Vagina (tissue), 2 donors: ENCODE data around the gene ARHGEF4. TPM values are rescaled to one million over a fixed set of nuclear protein-coding genes. Genes with fewer than 3 reads are reported as not detected.

Source experiments
- DNase-seq, 2 donors: peaks; one replicate each; pipeline ENCODE4 v3.0.0-alpha.2; 2017; ENCODE audit errors: extremely low spot score in 2 of 2
- H3K27ac ChIP-seq: fragments of 200-600 bp; sonication (generic); one replicate; pipeline ENCODE4 v1.5.1; 2019
- H3K27me3 ChIP-seq: fragments of 200-600 bp; sonication (generic); one replicate; pipeline ENCODE4 v1.5.1; 2019
- H3K36me3 ChIP-seq, 2 donors: fragments of 200-600 bp; sonication (generic); one replicate each; pipeline ENCODE4 v1.5.1; 2017 to 2019
- H3K4me1 ChIP-seq: fragments of 200-600 bp; sonication (generic); one replicate; pipeline ENCODE4 v1.5.1; 2019
- H3K4me3 ChIP-seq, 2 donors: fragments of 200-600 bp; sonication (generic); 1 replicate in 1 of 2; 2 replicates in 1 of 2; pipeline ENCODE4 v1.5.1; 2016 to 2019
- H3K9me3 ChIP-seq: fragments of 200-600 bp; sonication (generic); one replicate; pipeline ENCODE4 v1.5.1; 2019
- POLR2A ChIP-seq, 2 donors: fragments of 450-650 bp; IDR thresholded peaks; one replicate each; pipeline ENCODE4 v1.6.1; 2017; ENCODE audit warnings: antibody characterized with exemption in 2 of 2, mild to moderate bottlenecking in 2 of 2, moderate library complexity in 2 of 2
- POLR2AphosphoS5 ChIP-seq, 2 donors: sonication (generic); formaldehyde crosslinking; IDR thresholded peaks; one replicate each; pipeline ENCODE4 v1.9.0; 2017; ENCODE audit warnings: antibody characterized with exemption in 2 of 2, mild to moderate bottlenecking in 2 of 2, low read depth in 1 of 2; ENCODE audit not compliant: insufficient read depth in 1 of 2
- intact Hi-C: fragments of 100-400 bp; cut with DNase I; formaldehyde crosslinking; loops from one replicate; pipeline ENCODE4 v1.15.1; 2023
- total RNA-seq: library from RNA; depleted of rRNA; stranded (reverse); fragments of >200 nt; gene quantifications from one replicate; pipeline ENCODE4 v1.2.3, GENCODE V29; 2016
- TF ChIP-seq, protein P1 (sequence below), 3 experiments: fragments of 450-650 bp in 2 of 3; fragments of 200-600 bp in 1 of 3; sonication (generic) in 1 of 3; IDR thresholded peaks; one replicate each; pipeline ENCODE4 v1.5.1; 2017 to 2019; ENCODE audit warnings: antibody characterized with exemption in 3 of 3, mild to moderate bottlenecking in 2 of 3, moderate library complexity in 2 of 3

The ARHGEF4 gene
- total RNA-seq, 1 donor from 2014 or later, result 116 TPM

DNA sequence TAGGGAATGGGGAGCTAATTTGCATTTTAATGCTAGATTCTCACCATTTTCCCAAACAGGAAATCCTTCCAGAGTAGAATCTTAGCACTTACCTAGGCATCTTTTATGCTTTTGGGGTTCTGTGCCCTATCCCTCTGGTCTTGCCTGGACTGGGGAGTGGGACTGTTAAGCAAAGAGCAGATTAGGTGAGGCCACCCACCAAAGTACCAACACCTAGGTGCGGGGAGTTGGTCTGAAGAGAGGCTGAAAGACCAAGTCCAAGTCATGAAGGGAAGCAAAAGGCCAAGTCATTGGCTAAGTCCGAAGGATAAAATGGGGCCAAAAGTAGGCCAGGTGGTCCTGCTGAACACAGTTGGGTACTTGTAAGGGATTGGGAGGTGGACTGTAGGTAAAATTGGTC lies 169.8 kb downstream of the ARHGEF4 start:
- H3K27ac ChIP-seq, result no peak overlapping the region
- TF ChIP-seq POLR2A (IDR thresholded peaks at IDR 0.05) (no peak), POLR2AphosphoS5 (IDR thresholded peaks at IDR 0.05; ENCODE audit: insufficient read depth in 1 of 2, low read depth in 1 of 2) (no peak)
- TF ChIP-seq, protein P1, sequence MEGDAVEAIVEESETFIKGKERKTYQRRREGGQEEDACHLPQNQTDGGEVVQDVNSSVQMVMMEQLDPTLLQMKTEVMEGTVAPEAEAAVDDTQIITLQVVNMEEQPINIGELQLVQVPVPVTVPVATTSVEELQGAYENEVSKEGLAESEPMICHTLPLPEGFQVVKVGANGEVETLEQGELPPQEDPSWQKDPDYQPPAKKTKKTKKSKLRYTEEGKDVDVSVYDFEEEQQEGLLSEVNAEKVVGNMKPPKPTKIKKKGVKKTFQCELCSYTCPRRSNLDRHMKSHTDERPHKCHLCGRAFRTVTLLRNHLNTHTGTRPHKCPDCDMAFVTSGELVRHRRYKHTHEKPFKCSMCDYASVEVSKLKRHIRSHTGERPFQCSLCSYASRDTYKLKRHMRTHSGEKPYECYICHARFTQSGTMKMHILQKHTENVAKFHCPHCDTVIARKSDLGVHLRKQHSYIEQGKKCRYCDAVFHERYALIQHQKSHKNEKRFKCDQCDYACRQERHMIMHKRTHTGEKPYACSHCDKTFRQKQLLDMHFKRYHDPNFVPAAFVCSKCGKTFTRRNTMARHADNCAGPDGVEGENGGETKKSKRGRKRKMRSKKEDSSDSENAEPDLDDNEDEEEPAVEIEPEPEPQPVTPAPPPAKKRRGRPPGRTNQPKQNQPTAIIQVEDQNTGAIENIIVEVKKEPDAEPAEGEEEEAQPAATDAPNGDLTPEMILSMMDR (IDR thresholded peaks at IDR 0.05), result no peak
- no peaks in the 10 kb centered on the region for H3K9me3 ChIP-seq
- no peaks in the 10 kb centered on the region for H3K27me3 ChIP-seq
- DNase-seq, result no peak
- no peaks in the 10 kb centered on the region for H3K36me3 ChIP-seq
- intact Hi-C loops, result no loop called here
- no peaks in the 10 kb centered on the region for H3K4me1 ChIP-seq
- no peak overlapping the region for H3K4me3 ChIP-seq

DNA sequence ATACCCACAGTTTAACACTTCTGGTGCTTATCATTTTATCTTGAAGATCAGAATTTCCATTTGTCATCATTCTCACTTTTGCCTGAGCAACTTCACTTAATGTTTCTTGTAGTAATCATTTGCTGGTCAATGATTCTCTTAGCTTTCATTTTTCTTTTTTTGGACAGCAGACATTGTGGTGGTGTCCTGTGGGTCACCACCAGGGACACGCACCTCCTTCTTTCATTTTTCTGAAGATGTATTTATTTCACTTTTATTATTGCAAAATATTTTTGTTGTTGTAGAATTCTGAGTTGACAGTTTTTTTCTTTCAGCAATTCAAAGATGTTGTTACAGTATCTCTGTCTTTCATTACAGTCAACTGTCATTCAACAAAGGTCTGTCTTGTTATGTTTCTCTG lies 172.3 kb downstream of the ARHGEF4 start:
- Histone ChIP-seq H3K27ac (no peak overlapping the region), H3K9me3 (no peaks in the 10 kb centered on the region), H3K4me3 (no peak overlapping the region), H3K4me1 (no peaks in the 10 kb centered on the region), H3K27me3 (no peaks in the 10 kb centered on the region), H3K36me3 (no peaks in the 10 kb centered on the region)
- intact Hi-C loops, result no loop called here
- no peak for DNase-seq
- no peak for TF ChIP-seq POLR2A (IDR thresholded peaks at IDR 0.05)
- TF ChIP-seq POLR2AphosphoS5 (IDR thresholded peaks at IDR 0.05; ENCODE audit: insufficient read depth in 1 of 2, low read depth in 1 of 2), result no peak
- TF ChIP-seq, protein P1 (IDR thresholded peaks at IDR 0.05), result no peak

GRCh38 chr2:131009713-131010475 lies 173.2 kb downstream of the ARHGEF4 start:
- Histone ChIP-seq H3K9me3 (no peaks in the 10 kb centered on the region), H3K36me3 (no peaks in the 10 kb centered on the region), H3K27ac (no peak overlapping the region), H3K4me1 (no peaks in the 10 kb centered on the region), H3K4me3 (no peak overlapping the region), H3K27me3 (no peaks in the 10 kb centered on the region)
- no peak for DNase-seq
- intact Hi-C loops, result no loop called here
- TF ChIP-seq, protein P1 (IDR thresholded peaks at IDR 0.05), result no peak
- TF ChIP-seq POLR2AphosphoS5 (IDR thresholded peaks at IDR 0.05; ENCODE audit: insufficient read depth in 1 of 2, low read depth in 1 of 2) (no peak), POLR2A (IDR thresholded peaks at IDR 0.05) (no peak)

GRCh38 chr2:131010566-131010965 lies 173.9 kb downstream of the ARHGEF4 start:
- H3K27me3 ChIP-seq, result no peaks in the 10 kb centered on the region
- TF ChIP-seq POLR2A (IDR thresholded peaks at IDR 0.05), result no peak
- TF ChIP-seq, protein P1 (IDR thresholded peaks at IDR 0.05), result no peak
- H3K4me1 ChIP-seq, result no peaks in the 10 kb centered on the region
- intact Hi-C loops, result no loop called here
- no peak for DNase-seq
- H3K36me3 ChIP-seq, result no peaks in the 10 kb centered on the region
- no peaks in the 10 kb centered on the region for H3K9me3 ChIP-seq
- no peak overlapping the region for H3K27ac ChIP-seq
- H3K4me3 ChIP-seq, result no peak overlapping the region

DNA sequence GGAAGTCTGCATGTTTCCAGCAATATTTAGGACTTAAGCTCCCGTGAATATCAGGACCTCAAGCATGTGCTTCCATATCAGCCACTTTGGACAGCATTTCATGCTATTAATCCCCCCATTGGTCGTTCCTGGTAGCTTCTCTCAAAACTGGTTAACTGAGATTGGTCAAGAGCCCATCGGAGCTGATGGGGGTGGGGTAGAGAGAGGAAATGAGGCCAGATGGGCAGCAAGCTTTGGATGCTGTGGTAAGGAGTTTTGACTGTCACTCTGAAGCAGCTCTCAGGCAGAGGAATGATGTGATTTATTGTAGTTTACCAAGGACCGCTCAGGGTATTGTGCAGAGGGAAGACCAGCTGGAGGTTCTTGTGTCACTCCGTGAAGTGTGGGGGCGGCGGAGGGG lies 174.8 kb downstream of the ARHGEF4 start:
- H3K36me3 ChIP-seq, result no peaks in the 10 kb centered on the region
- no peaks in the 10 kb centered on the region for H3K9me3 ChIP-seq
- DNase-seq, result no peak
- no peak overlapping the region for H3K27ac ChIP-seq
- H3K4me1 ChIP-seq, result peaks cover 3% of the 10 kb centered on the region
- TF ChIP-seq, protein P1 (IDR thresholded peaks at IDR 0.05), result no peak
- no peak for TF ChIP-seq POLR2A (IDR thresholded peaks at IDR 0.05)
- TF ChIP-seq POLR2AphosphoS5 (IDR thresholded peaks at IDR 0.05; ENCODE audit: insufficient read depth in 1 of 2, low read depth in 1 of 2), result no peak
- intact Hi-C loops, result no loop called here
- no peaks in the 10 kb centered on the region for H3K27me3 ChIP-seq
- no peak overlapping the region for H3K4me3 ChIP-seq
